GM15510 (cell line): ENCODE results near the gene GPRC6A.

ENCODE experiments used
- POLR2A ChIP-seq: IDR thresholded peaks from 3 replicates; pipeline ENCODE4 v1.6.1; 2011; ENCODE audit warnings: borderline replicate concordance; ENCODE audit not compliant: insufficient read length; ENCODE audit errors: extremely low read depth

The GPRC6A gene

DNA sequence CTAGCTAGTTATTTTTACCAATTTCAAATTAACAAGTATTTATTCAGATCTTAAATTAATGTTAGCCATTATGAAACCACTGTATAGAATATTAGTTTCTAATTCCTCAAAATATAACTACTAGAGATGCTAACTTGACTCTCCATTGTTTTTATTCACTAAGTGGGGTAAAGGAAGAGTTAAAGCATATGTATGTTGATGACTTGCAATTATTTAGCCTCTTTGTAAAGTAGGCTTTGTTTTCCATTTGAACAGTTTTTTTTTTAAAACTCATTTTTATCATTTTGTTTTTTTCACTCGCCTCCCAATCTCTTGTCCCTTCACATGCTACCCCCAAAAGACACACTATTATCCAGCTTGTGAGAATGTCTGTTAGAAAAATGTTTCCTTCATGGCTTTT lies 66.6 kb downstream of the GPRC6A start:
- no peak for TF ChIP-seq POLR2A

DNA sequence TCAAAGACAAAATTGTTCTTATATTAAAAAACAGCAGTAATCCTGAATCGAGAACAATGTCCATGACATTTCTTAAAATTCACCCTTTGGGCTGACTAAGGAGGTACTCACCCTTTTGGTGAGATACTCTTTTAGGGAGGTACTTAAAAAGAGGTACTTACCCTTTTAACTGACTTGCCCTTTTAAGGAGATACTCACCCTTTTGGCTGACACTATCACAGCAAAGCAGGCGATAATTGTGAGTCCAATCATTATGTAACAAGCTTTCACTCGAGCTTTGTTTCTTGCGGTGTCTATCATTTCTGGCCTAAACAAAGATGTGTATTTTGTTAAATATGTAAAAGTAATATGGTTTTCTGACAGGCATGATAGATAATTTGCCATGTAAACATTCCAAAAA lies 67.1 kb downstream of the GPRC6A start:
- no peak for TF ChIP-seq POLR2A

DNA sequence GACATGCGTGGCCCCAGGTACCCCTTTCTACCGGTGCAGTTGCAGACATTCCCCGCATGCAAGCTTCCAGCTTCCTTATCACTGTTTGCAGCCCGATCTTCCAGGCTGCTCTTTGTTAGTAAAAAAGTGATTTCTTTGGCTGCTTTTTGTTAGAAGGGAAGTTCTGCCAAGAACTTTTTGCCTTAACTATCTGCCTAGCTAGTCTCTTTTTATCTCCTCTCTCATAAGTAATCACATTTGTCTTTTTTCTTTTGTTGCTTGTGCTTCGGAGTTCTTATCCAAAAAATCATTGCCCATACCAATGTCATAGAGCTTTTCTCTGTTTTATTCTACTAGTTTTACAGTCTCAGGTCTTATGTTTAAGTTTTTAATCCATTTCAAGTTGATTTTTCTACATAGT lies 83.7 kb downstream of the GPRC6A start:
- no peak for TF ChIP-seq POLR2A
